ENCODE results near the gene ASPDH. TPM values are rescaled to one million over a fixed set of nuclear protein-coding genes. Genes with fewer than 3 reads are reported as not detected.

ASPDH gene
- total RNA-seq: not detected in 2 replicates

DNA sequence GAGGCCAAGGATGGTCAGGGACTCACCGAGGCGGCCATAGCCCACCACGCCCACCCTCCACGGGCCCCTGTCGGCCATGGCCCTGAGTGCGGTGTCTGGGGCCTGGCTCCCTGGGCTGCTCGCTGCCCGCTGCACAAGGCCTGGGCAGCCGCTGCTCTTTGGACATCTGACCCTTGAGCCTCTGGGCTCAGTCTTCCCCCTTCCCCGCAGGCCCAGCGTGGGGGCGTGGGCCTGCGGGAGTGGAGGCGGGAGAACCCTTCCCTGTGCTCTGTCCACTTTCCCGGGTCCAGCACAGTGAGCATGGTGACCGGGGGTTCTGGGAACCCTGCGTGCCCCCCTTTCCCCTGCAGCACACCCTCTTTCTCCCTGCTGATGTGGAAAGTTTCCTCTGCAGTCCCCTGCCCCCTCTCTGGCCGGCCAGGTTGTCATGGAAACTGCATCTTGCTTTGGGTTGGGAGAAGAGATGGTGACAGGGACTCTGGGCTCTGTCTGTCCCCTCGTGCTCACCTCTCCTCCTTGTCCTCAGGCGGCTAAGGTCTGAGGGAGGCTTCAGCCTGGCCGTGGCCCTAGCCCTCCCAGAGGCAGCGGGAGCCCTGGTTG, at the start of gene ASPDH:
TSS of gene ASPDH (minus strand) at position 168 of the 600 bp plus-strand sequence. CDS start at position 78, 90 bp downstream.

DNA sequence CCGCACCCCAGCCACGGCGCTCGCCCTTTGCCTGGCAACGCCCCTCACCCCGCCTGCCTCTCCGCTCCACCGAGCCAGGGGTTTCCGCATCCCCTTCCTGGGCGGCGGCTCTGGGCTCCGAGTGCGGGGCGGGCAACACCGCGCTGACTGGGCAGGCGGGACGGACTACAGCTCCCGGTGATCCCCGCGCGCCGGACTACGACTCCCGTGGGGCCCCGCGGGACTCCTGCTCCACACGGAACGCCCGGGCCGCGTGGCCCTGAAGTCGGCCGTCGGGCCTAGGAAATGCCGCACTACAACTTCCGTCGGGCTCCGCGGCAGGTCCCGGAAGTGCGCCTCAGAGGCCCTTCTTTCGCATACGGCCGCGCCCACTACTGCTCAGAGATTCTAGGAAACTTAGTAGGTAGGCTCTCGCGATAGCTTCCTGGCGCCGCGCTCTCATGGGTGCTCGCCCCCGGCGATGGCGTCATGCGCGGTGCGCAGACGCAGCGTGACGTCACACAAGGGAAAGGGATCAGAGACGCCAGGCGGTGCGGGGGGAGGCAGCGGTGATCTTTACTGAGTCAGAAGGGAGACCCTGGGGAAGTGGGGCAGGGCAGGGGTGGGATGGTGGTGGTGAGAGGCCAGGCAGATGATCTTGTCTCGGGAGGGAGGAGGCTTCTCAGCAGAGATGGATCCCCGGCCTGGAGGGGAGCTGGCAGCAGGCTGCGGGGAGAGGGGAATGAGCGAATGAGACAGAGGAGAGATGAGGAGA, 2.5 kb downstream of the ASPDH start, which contains the start of gene JOSD2:
TSS of gene JOSD2 (minus strand) at position 123 of the 754 bp plus-strand sequence. CDS start 760 bp downstream, outside the sequence.

DNA sequence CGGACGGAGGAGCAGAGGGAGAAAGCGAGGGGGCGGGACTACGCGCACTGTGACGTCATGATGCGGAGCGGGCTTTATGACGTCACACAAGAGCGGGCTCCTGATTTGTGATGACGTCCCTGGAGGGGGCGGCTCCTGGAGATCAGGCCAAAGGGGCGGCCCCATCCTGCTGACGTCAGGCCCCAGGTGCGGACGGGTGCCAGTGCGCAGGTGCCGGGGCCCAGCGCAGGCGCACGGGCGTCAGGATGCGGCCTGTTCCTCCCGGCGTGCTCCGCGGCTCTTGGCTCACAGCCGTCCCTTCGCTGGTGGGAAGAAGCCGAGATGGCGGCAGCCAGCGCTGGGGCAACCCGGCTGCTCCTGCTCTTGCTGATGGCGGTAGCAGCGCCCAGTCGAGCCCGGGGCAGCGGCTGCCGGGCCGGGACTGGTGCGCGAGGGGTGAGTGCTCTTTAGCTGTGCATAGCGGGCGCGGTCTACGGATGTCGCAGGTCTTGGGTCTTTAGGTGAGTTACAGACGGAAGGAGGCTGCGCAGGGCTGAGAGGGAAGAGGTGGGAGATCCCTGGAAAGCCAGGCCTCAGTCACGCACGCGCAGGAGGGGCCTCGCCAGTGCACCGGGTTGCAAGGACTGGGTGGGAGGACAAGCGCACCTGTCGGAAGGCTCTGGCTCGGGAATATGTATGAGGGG, 37.3 kb downstream of the ASPDH start, which contains the start of the genes EMC10 and GARIN5A:
TSS of gene EMC10 (plus strand) at position 284 of the 683 bp plus-strand sequence. CDS start at position 322, 38 bp downstream.
TSS of gene GARIN5A (minus strand) at position 625 of the 683 bp plus-strand sequence. CDS start at position 165, 460 bp downstream.

Other genes with a start within 250 kb of the ASPDH start
- gene KCNC3, start 184.5 kb downstream of the ASPDH start, total RNA-seq: 0.20 and 0.25 TPM in 2 replicates
- not detected in 2 replicates for gene NAPSA, start 148.3 kb downstream of the ASPDH start, total RNA-seq
- 77.4 and 87.6 TPM in 2 replicates for gene NR1H2, start 137.5 kb downstream of the ASPDH start, total RNA-seq
- gene POLD1, start 129.6 kb downstream of the ASPDH start, total RNA-seq: 16.2 and 16.6 TPM in 2 replicates
- gene SPIB, start 95.0 kb downstream of the ASPDH start, total RNA-seq: not detected in 2 replicates
- gene MYBPC2, start 81.0 kb downstream of the ASPDH start, total RNA-seq: not detected in 2 replicates
- gene EMC10, start 37.4 kb downstream of the ASPDH start, total RNA-seq: 72.9 and 77.7 TPM in 2 replicates
- gene GARIN5A, start 37.1 kb downstream of the ASPDH start, total RNA-seq: 0.44 and 1.7 TPM in 2 replicates
- gene JOSD2, start 2.7 kb downstream of the ASPDH start, total RNA-seq: 45.0 and 51.3 TPM in 2 replicates
- 0.06 TPM in 1 of 2 replicates, not detected in the other for gene LRRC4B, start 54.5 kb upstream of the ASPDH start, total RNA-seq
- gene SYT3, start 126.0 kb upstream of the ASPDH start, total RNA-seq: 0.05 and 0.19 TPM in 2 replicates
- not detected in 2 replicates for gene C19orf81, start 135.5 kb upstream of the ASPDH start, total RNA-seq
- 1.1 and 4.7 TPM in 2 replicates for gene SHANK1, start 205.9 kb upstream of the ASPDH start, total RNA-seq
- 288 and 306 TPM in 2 replicates for gene CLEC11A, start 209.5 kb upstream of the ASPDH start, total RNA-seq

Data from cardiac ventricle fibroblast (primary cell).